Lower leg skin (tissue), 3 donors: Measurements from ENCODE around the gene FURIN.
"Not testable (repeated sequence)": the region's sequence is repeated elsewhere in the genome, so short reads cannot be mapped to it uniquely, and the experiment has no call there.

Source experiments
- CTCF ChIP-seq, 3 donors: fragments of 450-650 bp; IDR thresholded peaks; one replicate each; pipeline ENCODE4 v1.5.1; 2016; ENCODE audit warnings: antibody characterized with exemption in 3 of 3, mild to moderate bottlenecking in 3 of 3, moderate library complexity in 2 of 3
- POLR2A ChIP-seq, 2 donors: fragments of 450-650 bp; IDR thresholded peaks; one replicate each; pipeline ENCODE4 v1.6.1; 2016 to 2017; ENCODE audit warnings: antibody characterized with exemption in 2 of 2, mild to moderate bottlenecking in 1 of 2, moderate library complexity in 1 of 2

- not testable (repeated sequence) for TF ChIP-seq POLR2A, CTCF (IDR thresholded peaks at IDR 0.05)
Measured at GRCh38 chr15:90825115-90825899, 43.1 kb upstream of the FURIN start.
